ENCODE data around the gene ANGPTL5.
"Not testable (repeated sequence)": the region's sequence is repeated elsewhere in the genome, so short reads cannot be mapped to it uniquely, and the experiment has no call there.

The ANGPTL5 gene

GRCh38 chr11:101916422-101916821, at the start of gene ANGPTL5:
Gene ANGPTL5 (minus strand): TSS chr11:101916522. CDS start chr11:101907909, 8,613 bp downstream.
- H3K4me3 ChIP-seq (ENCODE audit: low read depth, low read length): peak within 1 kb of the TSS; percentile 67

GRCh38 chr11:101964200-101964599, 47.9 kb upstream of the ANGPTL5 start:
- not testable (repeated sequence) for H3K4me3 ChIP-seq (ENCODE audit: low read depth, low read length)

- no peak overlapping the region for H3K4me3 ChIP-seq (ENCODE audit: low read depth, low read length)
Measured at GRCh38 chr11:101960231-101960630, 43.9 kb upstream of the ANGPTL5 start.

- H3K4me3 ChIP-seq (ENCODE audit: low read depth, low read length): no peak overlapping the region
Measured at GRCh38 chr11:101955701-101956100, 39.4 kb upstream of the ANGPTL5 start.

GRCh38 chr11:101955278-101955677, 39.0 kb upstream of the ANGPTL5 start:
- no peak overlapping the region for H3K4me3 ChIP-seq (ENCODE audit: low read depth, low read length)

- no peak overlapping the region for H3K4me3 ChIP-seq (ENCODE audit: low read depth, low read length)
Measured at GRCh38 chr11:101949680-101950220, 33.4 kb upstream of the ANGPTL5 start.

- H3K4me3 ChIP-seq (ENCODE audit: low read depth, low read length): no peak overlapping the region
Measured at GRCh38 chr11:101945448-101945847, 29.1 kb upstream of the ANGPTL5 start.

- no peak overlapping the region for H3K4me3 ChIP-seq (ENCODE audit: low read depth, low read length)
Measured at GRCh38 chr11:101944923-101945322, 28.6 kb upstream of the ANGPTL5 start.

GRCh38 chr11:101940901-101941520, 24.7 kb upstream of the ANGPTL5 start:
- no peak overlapping the region for H3K4me3 ChIP-seq (ENCODE audit: low read depth, low read length)

- H3K4me3 ChIP-seq (ENCODE audit: low read depth, low read length): no peak overlapping the region
Measured at GRCh38 chr11:101931692-101932091, 15.4 kb upstream of the ANGPTL5 start.

GRCh38 chr11:101929294-101929915, 13.1 kb upstream of the ANGPTL5 start:
- H3K4me3 ChIP-seq (ENCODE audit: low read depth, low read length): no peak overlapping the region

GRCh38 chr11:101923554-101923953, 7.2 kb upstream of the ANGPTL5 start:
- H3K4me3 ChIP-seq (ENCODE audit: low read depth, low read length): no peak overlapping the region

- no peak overlapping the region for H3K4me3 ChIP-seq (ENCODE audit: low read depth, low read length)
Measured at GRCh38 chr11:101920992-101921391, 4.7 kb upstream of the ANGPTL5 start.

- no peak overlapping the region for H3K4me3 ChIP-seq (ENCODE audit: low read depth, low read length)
Measured at GRCh38 chr11:101917226-101917625, 904 bp upstream of the ANGPTL5 start.

- H3K4me3 ChIP-seq (ENCODE audit: low read depth, low read length): peak overlapping the region; percentile 67
Measured at GRCh38 chr11:101915791-101916291, 481 bp downstream of the ANGPTL5 start.

GRCh38 chr11:101914738-101915426, 1.4 kb downstream of the ANGPTL5 start, which contains the start of gene CEP126:
Gene CEP126 (plus strand): TSS chr11:101915010. CDS start chr11:101915285, 275 bp downstream.
- peak within 1 kb of the TSS; percentile 67 for H3K4me3 ChIP-seq (ENCODE audit: low read depth, low read length)

GRCh38 chr11:101914341-101914737, 2.0 kb downstream of the ANGPTL5 start:
- peak overlapping the region; percentile 67 for H3K4me3 ChIP-seq (ENCODE audit: low read depth, low read length)

GRCh38 chr11:101913656-101914055, 2.7 kb downstream of the ANGPTL5 start:
- H3K4me3 ChIP-seq (ENCODE audit: low read depth, low read length): no peak overlapping the region

- H3K4me3 ChIP-seq (ENCODE audit: low read depth, low read length): no peak overlapping the region
Measured at GRCh38 chr11:101912823-101913284, 3.5 kb downstream of the ANGPTL5 start.

GRCh38 chr11:101909087-101909486, 7.2 kb downstream of the ANGPTL5 start:
- H3K4me3 ChIP-seq (ENCODE audit: low read depth, low read length): no peak overlapping the region

GRCh38 chr11:101907815-101908214, 8.5 kb downstream of the ANGPTL5 start:
- no peak overlapping the region for H3K4me3 ChIP-seq (ENCODE audit: low read depth, low read length)

Data from iPS-11a (cell line).